Gastroesophageal sphincter (tissue), 3 donors: ENCODE results near the gene EHHADH.
A peak's percentile ranks its signal among the peaks of the same experiment; 100 is the strongest.

Experiments
- POLR2A ChIP-seq, 2 donors: fragments of 450-650 bp; IDR thresholded peaks; one replicate each; pipeline ENCODE4 v1.6.1; 2017; ENCODE audit warnings: antibody characterized with exemption in 2 of 2, mild to moderate bottlenecking in 2 of 2, moderate library complexity in 1 of 2
- TF ChIP-seq, protein P1 (sequence below), 4 experiments: fragments of 200-600 bp in 2 of 4; fragments of 450-650 bp in 2 of 4; sonication (generic) in 1 of 4; IDR thresholded peaks; one replicate each; pipeline ENCODE4 v1.5.1; 2017 to 2019; ENCODE audit warnings: antibody characterized with exemption in 4 of 4, mild to moderate bottlenecking in 2 of 4, moderate library complexity in 2 of 4

DNA sequence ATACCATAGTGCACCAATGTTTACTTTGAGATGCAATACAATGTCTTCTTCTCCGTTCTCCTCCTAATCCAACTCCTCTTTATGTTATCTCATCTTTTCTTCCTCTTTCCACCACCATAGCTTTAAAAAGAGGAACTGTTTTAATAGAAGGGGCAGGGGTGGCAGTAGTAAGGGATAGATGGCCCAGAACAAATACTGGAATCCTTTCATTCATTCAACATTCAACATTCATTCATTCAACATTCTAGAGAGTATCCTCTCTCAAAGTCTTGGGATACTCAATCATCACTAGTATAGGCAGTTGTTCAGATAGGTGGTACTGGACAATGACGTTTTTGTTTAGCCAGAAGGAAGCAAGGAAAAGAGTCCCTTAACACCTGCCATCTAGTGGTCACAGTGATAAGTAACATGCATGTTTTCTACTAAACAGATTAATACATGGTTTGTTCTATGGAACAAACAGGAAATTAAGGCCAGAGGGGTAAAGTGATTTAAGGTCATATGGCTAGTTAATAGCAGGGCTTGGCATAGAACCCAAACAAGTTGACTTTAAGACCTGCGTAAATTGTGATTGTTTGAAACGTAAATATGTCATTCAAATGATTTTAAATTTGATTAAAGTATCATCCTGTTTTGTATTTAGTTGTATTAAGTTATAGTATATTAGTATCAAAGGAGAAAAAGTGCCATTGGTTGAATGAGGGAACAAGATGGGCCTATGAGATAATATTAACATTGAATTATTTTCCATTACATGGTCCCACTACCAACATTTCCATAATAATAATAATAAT lies 26.9 kb upstream of the EHHADH start:
- TF ChIP-seq, protein P1, sequence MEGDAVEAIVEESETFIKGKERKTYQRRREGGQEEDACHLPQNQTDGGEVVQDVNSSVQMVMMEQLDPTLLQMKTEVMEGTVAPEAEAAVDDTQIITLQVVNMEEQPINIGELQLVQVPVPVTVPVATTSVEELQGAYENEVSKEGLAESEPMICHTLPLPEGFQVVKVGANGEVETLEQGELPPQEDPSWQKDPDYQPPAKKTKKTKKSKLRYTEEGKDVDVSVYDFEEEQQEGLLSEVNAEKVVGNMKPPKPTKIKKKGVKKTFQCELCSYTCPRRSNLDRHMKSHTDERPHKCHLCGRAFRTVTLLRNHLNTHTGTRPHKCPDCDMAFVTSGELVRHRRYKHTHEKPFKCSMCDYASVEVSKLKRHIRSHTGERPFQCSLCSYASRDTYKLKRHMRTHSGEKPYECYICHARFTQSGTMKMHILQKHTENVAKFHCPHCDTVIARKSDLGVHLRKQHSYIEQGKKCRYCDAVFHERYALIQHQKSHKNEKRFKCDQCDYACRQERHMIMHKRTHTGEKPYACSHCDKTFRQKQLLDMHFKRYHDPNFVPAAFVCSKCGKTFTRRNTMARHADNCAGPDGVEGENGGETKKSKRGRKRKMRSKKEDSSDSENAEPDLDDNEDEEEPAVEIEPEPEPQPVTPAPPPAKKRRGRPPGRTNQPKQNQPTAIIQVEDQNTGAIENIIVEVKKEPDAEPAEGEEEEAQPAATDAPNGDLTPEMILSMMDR (IDR thresholded peaks at IDR 0.05) = peak; percentile 11 to 40 (median 34)
- TF ChIP-seq POLR2A (IDR thresholded peaks at IDR 0.05) = no peak
